ENCODE results near the gene SMG6. TPM values are rescaled to one million over a fixed set of nuclear protein-coding genes. Genes with fewer than 3 reads are reported as not detected.

SMG6 gene
- total and polyA plus RNA-seq, 2 of the 13 experiments (the other 11 are each of a cell fraction or from before 2014, with no cell fraction given) = 4.6 to 14.6 TPM

DNA sequence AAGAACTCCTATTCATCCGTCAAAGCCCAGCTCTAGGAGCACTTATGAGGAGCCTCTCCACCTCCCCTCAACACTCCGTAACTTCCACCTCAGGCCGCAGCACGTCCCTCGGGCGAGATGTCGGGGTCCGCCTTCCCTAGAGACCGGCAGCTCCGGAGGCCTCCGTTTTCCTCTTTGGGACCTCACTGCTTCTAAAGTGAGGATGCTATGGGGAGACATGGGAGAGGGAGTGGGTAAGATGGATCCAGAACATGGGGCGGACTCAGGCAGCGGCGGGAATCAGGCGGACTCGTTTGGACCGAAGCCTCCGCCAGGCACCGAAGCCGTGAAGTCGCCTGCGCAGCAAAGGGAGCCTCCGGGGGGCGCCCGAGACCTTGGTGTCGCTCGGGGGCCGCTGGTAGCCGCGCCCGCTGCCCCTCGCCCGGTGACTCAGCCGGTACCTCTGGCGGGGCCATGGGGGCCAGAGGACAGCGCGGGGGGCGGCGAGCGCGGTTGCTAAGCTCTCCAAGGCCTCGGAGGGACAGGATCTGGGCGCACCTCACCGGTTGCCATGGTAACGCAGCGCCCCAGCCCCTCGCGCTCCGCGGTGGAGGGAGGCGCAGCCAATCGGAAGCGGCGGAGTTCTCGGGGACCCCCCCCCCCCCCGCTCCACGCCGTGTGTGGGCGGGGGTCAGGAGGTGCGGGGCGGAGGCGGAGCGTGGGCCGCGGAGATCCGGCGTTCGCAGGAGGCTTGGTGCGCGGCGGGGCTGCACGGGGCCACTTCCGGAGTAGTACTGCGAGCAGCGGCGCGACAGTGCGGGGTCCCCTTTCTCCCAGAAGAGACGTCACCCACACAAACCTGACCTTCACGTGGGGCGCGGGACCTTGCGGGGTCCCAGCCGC, 250.0 kb downstream of the SMG6 start (continued):
- TF ChIP-seq ZZZ3 (CRISPR knock-in tag; IDR thresholded peaks at IDR 0.05; ENCODE audit: borderline replicate concordance) (no peak), HHEX (CRISPR knock-in tag; IDR thresholded peaks at IDR 0.05) (no peak), PCBP2 (optimal IDR thresholded peaks at IDR 0.05; ENCODE audit: low read depth, low read length, poor library complexity, severe bottlenecking) (no peak), KLF16 (CRISPR knock-in tag; IDR thresholded peaks at IDR 0.05) (no peak), ZNF709 (CRISPR knock-in tag; IDR thresholded peaks at IDR 0.05) (no peak), SCMH1 (CRISPR knock-in tag; IDR thresholded peaks at IDR 0.05; ENCODE audit: borderline replicate concordance) (no peak), HIVEP1 (CRISPR knock-in tag; IDR thresholded peaks at IDR 0.05) (peak; percentile 64), RAD21 (CRISPR knock-in tag; IDR thresholded peaks at IDR 0.05) (peak; percentile 84), IKZF4 (CRISPR knock-in tag; IDR thresholded peaks at IDR 0.05; ENCODE audit: borderline replicate concordance, low read depth, not compliant biosample characterization) (no peak), ADNP (CRISPR knock-in tag; IDR thresholded peaks at IDR 0.05) (no peak)
- TF ChIP-seq, protein P1, sequence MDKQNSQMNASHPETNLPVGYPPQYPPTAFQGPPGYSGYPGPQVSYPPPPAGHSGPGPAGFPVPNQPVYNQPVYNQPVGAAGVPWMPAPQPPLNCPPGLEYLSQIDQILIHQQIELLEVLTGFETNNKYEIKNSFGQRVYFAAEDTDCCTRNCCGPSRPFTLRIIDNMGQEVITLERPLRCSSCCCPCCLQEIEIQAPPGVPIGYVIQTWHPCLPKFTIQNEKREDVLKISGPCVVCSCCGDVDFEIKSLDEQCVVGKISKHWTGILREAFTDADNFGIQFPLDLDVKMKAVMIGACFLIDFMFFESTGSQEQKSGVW (CRISPR knock-in tag; IDR thresholded peaks at IDR 0.05; ENCODE audit: borderline replicate concordance) = no peak
- TF ChIP-seq, protein P2, sequence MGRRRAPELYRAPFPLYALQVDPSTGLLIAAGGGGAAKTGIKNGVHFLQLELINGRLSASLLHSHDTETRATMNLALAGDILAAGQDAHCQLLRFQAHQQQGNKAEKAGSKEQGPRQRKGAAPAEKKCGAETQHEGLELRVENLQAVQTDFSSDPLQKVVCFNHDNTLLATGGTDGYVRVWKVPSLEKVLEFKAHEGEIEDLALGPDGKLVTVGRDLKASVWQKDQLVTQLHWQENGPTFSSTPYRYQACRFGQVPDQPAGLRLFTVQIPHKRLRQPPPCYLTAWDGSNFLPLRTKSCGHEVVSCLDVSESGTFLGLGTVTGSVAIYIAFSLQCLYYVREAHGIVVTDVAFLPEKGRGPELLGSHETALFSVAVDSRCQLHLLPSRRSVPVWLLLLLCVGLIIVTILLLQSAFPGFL (CRISPR knock-in tag; IDR thresholded peaks at IDR 0.05) = no peak
- TF ChIP-seq, protein P3, sequence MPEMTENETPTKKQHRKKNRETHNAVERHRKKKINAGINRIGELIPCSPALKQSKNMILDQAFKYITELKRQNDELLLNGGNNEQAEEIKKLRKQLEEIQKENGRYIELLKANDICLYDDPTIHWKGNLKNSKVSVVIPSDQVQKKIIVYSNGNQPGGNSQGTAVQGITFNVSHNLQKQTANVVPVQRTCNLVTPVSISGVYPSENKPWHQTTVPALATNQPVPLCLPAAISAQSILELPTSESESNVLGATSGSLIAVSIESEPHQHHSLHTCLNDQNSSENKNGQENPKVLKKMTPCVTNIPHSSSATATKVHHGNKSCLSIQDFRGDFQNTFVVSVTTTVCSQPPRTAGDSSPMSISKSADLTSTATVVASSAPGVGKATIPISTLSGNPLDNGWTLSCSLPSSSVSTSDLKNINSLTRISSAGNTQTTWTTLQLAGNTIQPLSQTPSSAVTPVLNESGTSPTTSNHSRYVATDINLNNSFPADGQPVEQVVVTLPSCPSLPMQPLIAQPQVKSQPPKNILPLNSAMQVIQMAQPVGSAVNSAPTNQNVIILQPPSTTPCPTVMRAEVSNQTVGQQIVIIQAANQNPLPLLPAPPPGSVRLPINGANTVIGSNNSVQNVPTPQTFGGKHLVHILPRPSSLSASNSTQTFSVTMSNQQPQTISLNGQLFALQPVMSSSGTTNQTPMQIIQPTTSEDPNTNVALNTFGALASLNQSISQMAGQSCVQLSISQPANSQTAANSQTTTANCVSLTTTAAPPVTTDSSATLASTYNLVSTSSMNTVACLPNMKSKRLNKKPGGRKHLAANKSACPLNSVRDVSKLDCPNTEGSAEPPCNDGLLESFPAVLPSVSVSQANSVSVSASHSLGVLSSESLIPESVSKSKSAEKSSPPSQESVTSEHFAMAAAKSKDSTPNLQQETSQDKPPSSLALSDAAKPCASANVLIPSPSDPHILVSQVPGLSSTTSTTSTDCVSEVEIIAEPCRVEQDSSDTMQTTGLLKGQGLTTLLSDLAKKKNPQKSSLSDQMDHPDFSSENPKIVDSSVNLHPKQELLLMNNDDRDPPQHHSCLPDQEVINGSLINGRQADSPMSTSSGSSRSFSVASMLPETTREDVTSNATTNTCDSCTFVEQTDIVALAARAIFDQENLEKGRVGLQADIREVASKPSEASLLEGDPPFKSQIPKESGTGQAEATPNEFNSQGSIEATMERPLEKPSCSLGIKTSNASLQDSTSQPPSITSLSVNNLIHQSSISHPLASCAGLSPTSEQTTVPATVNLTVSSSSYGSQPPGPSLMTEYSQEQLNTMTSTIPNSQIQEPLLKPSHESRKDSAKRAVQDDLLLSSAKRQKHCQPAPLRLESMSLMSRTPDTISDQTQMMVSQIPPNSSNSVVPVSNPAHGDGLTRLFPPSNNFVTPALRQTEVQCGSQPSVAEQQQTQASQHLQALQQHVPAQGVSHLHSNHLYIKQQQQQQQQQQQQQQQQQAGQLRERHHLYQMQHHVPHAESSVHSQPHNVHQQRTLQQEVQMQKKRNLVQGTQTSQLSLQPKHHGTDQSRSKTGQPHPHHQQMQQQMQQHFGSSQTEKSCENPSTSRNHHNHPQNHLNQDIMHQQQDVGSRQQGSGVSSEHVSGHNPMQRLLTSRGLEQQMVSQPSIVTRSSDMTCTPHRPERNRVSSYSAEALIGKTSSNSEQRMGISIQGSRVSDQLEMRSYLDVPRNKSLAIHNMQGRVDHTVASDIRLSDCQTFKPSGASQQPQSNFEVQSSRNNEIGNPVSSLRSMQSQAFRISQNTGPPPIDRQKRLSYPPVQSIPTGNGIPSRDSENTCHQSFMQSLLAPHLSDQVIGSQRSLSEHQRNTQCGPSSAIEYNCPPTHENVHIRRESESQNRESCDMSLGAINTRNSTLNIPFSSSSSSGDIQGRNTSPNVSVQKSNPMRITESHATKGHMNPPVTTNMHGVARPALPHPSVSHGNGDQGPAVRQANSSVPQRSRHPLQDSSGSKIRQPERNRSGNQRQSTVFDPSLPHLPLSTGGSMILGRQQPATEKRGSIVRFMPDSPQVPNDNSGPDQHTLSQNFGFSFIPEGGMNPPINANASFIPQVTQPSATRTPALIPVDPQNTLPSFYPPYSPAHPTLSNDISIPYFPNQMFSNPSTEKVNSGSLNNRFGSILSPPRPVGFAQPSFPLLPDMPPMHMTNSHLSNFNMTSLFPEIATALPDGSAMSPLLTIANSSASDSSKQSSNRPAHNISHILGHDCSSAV (CRISPR knock-in tag; IDR thresholded peaks at IDR 0.05; ENCODE audit: borderline replicate concordance) = no peak
- TF ChIP-seq, protein P4, sequence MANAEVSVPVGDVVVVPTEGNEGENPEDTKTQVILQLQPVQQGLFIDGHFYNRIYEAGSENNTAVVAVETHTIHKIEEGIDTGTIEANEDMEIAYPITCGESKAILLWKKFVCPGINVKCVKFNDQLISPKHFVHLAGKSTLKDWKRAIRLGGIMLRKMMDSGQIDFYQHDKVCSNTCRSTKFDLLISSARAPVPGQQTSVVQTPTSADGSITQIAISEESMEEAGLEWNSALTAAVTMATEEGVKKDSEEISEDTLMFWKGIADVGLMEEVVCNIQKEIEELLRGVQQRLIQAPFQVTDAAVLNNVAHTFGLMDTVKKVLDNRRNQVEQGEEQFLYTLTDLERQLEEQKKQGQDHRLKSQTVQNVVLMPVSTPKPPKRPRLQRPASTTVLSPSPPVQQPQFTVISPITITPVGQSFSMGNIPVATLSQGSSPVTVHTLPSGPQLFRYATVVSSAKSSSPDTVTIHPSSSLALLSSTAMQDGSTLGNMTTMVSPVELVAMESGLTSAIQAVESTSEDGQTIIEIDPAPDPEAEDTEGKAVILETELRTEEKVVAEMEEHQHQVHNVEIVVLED (CRISPR knock-in tag; IDR thresholded peaks at IDR 0.05; ENCODE audit: borderline replicate concordance) = 0 out of 2 replicates have a peak, but pooled peaks have one; percentile 18

Measured in HepG2 (cell line).